H9 (cell line): Measurements from ENCODE around the gene TAF4. TPM values are rescaled to one million over a fixed set of nuclear protein-coding genes. Genes with fewer than 3 reads are reported as not detected.

Source experiments
- DNase-seq: peaks from one replicate; pipeline ENCODE4 v3.0.0-alpha.2; 2017
- H2AFZ ChIP-seq: one replicate; pipeline ENCODE4 v1.6.1; 2013; ENCODE audit warnings: mild to moderate bottlenecking, low read length, control low read depth, moderate library complexity
- H2AK5ac ChIP-seq: 2 replicates; pipeline ENCODE4 v1.6.1; 2013; ENCODE audit warnings: low read length, control low read depth, mixed read lengths; ENCODE audit not compliant: insufficient read length
- H2BK120ac ChIP-seq: one replicate; pipeline ENCODE4 v1.6.1; 2013; ENCODE audit warnings: low read depth, mild to moderate bottlenecking, low read length, control low read depth, inconsistent platforms; ENCODE audit not compliant: poor library complexity, severe bottlenecking
- H2BK12ac ChIP-seq: 2 replicates; pipeline ENCODE4 v1.6.1; 2013; ENCODE audit warnings: low read length, control low read depth, mixed read lengths, low read depth; ENCODE audit not compliant: insufficient read length
- H2BK15ac ChIP-seq: 2 replicates; pipeline ENCODE4 v1.6.1; 2013; ENCODE audit warnings: low read depth, low read length, control low read depth
- H2BK20ac ChIP-seq: one replicate; pipeline ENCODE4 v1.6.1; 2013; ENCODE audit warnings: low read depth, mild to moderate bottlenecking, low read length, control low read depth, inconsistent platforms; ENCODE audit not compliant: poor library complexity, severe bottlenecking
- H2BK5ac ChIP-seq: 2 replicates; pipeline ENCODE4 v1.6.1; 2013; ENCODE audit warnings: low read length, control low read depth, mixed read lengths; ENCODE audit not compliant: insufficient read length
- H3K14ac ChIP-seq: 2 replicates; pipeline ENCODE4 v1.6.1; 2013; ENCODE audit warnings: low read length, control low read depth; ENCODE audit not compliant: insufficient read depth
- H3K18ac ChIP-seq: 2 replicates; pipeline ENCODE4 v1.6.1; 2013; ENCODE audit warnings: low read depth, mild to moderate bottlenecking, mixed read lengths, low read length, control low read depth; ENCODE audit not compliant: insufficient read length
- H3K23ac ChIP-seq: 2 replicates; pipeline ENCODE4 v1.6.1; 2013; ENCODE audit warnings: low read length, control low read depth, mixed read lengths, low read depth; ENCODE audit not compliant: insufficient read length
- H3K23me2 ChIP-seq: 2 replicates; pipeline ENCODE4 v1.6.1; 2013; ENCODE audit warnings: low read depth, mild to moderate bottlenecking, mixed read lengths, low read length, control low read depth; ENCODE audit not compliant: insufficient read length, poor library complexity, severe bottlenecking
- H3K27ac ChIP-seq: 2 replicates; pipeline ENCODE4 v1.5.1; 2013; ENCODE audit warnings: low read length, control low read depth, mixed read lengths, low read depth; ENCODE audit not compliant: insufficient read length
- H3K27me3 ChIP-seq: 2 replicates; pipeline ENCODE4 v1.6.1; 2013; ENCODE audit warnings: low read length, control low read depth, inconsistent platforms; ENCODE audit not compliant: insufficient read depth
- H3K4ac ChIP-seq: 2 replicates; pipeline ENCODE4 v1.6.1; 2013; ENCODE audit warnings: low read depth, mild to moderate bottlenecking, control low read depth, inconsistent platforms, low read length, moderate library complexity
- H3K4me1 ChIP-seq: 2 replicates; pipeline ENCODE4 v1.6.1; 2013; ENCODE audit warnings: low read length, control low read depth, inconsistent platforms; ENCODE audit not compliant: insufficient read depth
- H3K4me2 ChIP-seq: 2 replicates; pipeline ENCODE4 v1.6.1; 2013; ENCODE audit warnings: low read length, control low read depth, mixed read lengths; ENCODE audit not compliant: insufficient read length, insufficient read depth
- H3K56ac ChIP-seq: 2 replicates; pipeline ENCODE4 v1.6.1; 2013; ENCODE audit warnings: low read depth, mild to moderate bottlenecking, mixed read lengths, low read length, control low read depth; ENCODE audit not compliant: insufficient read length
- H3K79me1 ChIP-seq: 2 replicates; pipeline ENCODE4 v1.6.1; 2013; ENCODE audit warnings: low read depth, mild to moderate bottlenecking, moderate library complexity, low read length, control low read depth, inconsistent platforms; ENCODE audit not compliant: insufficient read depth, poor library complexity, severe bottlenecking
- H3K79me2 ChIP-seq: 2 replicates; pipeline ENCODE4 v1.6.1; 2013; ENCODE audit warnings: low read length, control low read depth, inconsistent platforms; ENCODE audit not compliant: insufficient read depth
- H3K9ac ChIP-seq: 2 replicates; pipeline ENCODE4 v1.6.1; 2013; ENCODE audit warnings: low read length, control low read depth, mixed read lengths; ENCODE audit not compliant: insufficient read length; ENCODE audit errors: extremely low read depth
- H3K9me3 ChIP-seq: one replicate; pipeline ENCODE4 v1.6.1; 2013; ENCODE audit warnings: low read depth, low read length, inconsistent platforms; ENCODE audit not compliant: control insufficient read depth
- H3T11ph ChIP-seq: one replicate; pipeline ENCODE4 v1.6.1; 2013; ENCODE audit warnings: mild to moderate bottlenecking, low read length, control low read depth, inconsistent platforms
- H4K20me1 ChIP-seq: one replicate; pipeline ENCODE4 v1.6.1; 2013; ENCODE audit not compliant: control insufficient read depth, insufficient read length, insufficient read depth
- H4K5ac ChIP-seq: 2 replicates; pipeline ENCODE4 v1.6.1; 2013; ENCODE audit warnings: low read depth, mild to moderate bottlenecking, mixed read lengths, low read length, control low read depth; ENCODE audit not compliant: insufficient read length
- H4K8ac ChIP-seq: replicated peaks from 2 replicates; pipeline ENCODE4 v1.6.1; 2013; ENCODE audit warnings: low read length, control low read depth, mixed read lengths, low read depth; ENCODE audit not compliant: insufficient read length
- H4K91ac ChIP-seq: 2 replicates; pipeline ENCODE4 v1.6.1; 2013; ENCODE audit warnings: low read depth, mild to moderate bottlenecking, moderate library complexity, mixed read lengths, low read length, control low read depth; ENCODE audit not compliant: insufficient read length
- H3K27ac Mint-ChIP-seq, 3 experiments: 2 replicates in 2 of 3; 3 replicates in 1 of 3; pipeline ENCODE4 v1.8.0; 2020 to 2021; ENCODE audit warnings: mixed read lengths in 3 of 3, mild to moderate bottlenecking in 1 of 3, moderate library complexity in 1 of 3
- H3K27me3 Mint-ChIP-seq: 2 replicates; pipeline ENCODE4 v1.8.0; 2021; ENCODE audit warnings: low read depth, mild to moderate bottlenecking, moderate library complexity, mixed read lengths
- H3K36me3 Mint-ChIP-seq, 3 experiments: 2 replicates in 2 of 3; 3 replicates in 1 of 3; pipeline ENCODE4 v1.8.0; 2020 to 2021; ENCODE audit warnings: low read depth in 3 of 3, mixed read lengths in 3 of 3; ENCODE audit not compliant: insufficient read depth in 1 of 3
- H3K4me1 Mint-ChIP-seq, 2 experiments: 2 replicates each; pipeline ENCODE4 v1.8.0; 2020; ENCODE audit warnings: mixed read lengths in 2 of 2
- H3K4me3 Mint-ChIP-seq, 2 experiments: 2 replicates in 1 of 2; 3 replicates in 1 of 2; pipeline ENCODE4 v1.8.0; 2020 to 2021; ENCODE audit warnings: mild to moderate bottlenecking in 2 of 2, mixed read lengths in 2 of 2, moderate library complexity in 1 of 2
- H3K9me3 Mint-ChIP-seq, 2 experiments: 2 replicates in 1 of 2; 3 replicates in 1 of 2; pipeline ENCODE4 v1.8.0; 2020; ENCODE audit warnings: mild to moderate bottlenecking in 2 of 2, mixed read lengths in 2 of 2, moderate library complexity in 1 of 2
- CTCF ChIP-seq: fragments of 200-600 bp; sonication (generic); conservative IDR thresholded peaks from 3 replicates; pipeline ENCODE4 v1.8.0; 2021; ENCODE audit warnings: antibody characterized with exemption, mild to moderate bottlenecking
- WGBS: extraction: QIAGEN DNeasy Blood & Tissue Kit; methylation state at CpG from one replicate; pipeline ENCODE4 v1.1.7; 2013; ENCODE audit warnings: missing lambda C conversion rate, low lambda C conversion rate, mixed read lengths; ENCODE audit not compliant: insufficient read length; ENCODE audit errors: extremely low coverage; 5-methylcytosine and 5-hydroxymethylcytosine counted together
- total RNA-seq: library from RNA; stranded (reverse); gene quantifications from 2 replicates; pipeline ENCODE4 v1.2.1, GENCODE V29; 2021

Gene TAF4
- total RNA-seq, 1 experiment from 2014 or later, result 30.8 TPM

- H3K4me1 ChIP-seq, result no peaks in the 10 kb centered on the region
- no peak overlapping the region for H3K56ac ChIP-seq
- H3K36me3 Mint-ChIP-seq, result peaks cover 54 to 89% (median 76%) of the 10 kb centered on the region in 3 experiments
- no peaks in the 10 kb centered on the region for H3K4me1 Mint-ChIP-seq
- no peak overlapping the region for H3K4me2 ChIP-seq
- H4K5ac ChIP-seq, result no peak overlapping the region
- DNase-seq, result no peak
- H3K4me3 Mint-ChIP-seq, result no peak overlapping the region
- H4K8ac ChIP-seq, result no peak overlapping the region
- H3K79me2 ChIP-seq, result no peaks in the 10 kb centered on the region
- no peaks in the 10 kb centered on the region for H3K79me1 ChIP-seq
- no peak for TF ChIP-seq CTCF
- no peak overlapping the region for H3K27ac Mint-ChIP-seq
- H4K91ac ChIP-seq, result no peak overlapping the region
- no peaks in the 10 kb centered on the region for H3K9me3 ChIP-seq
- no peak overlapping the region for H2BK5ac ChIP-seq
- H2BK120ac ChIP-seq, result no peak overlapping the region
- no peak overlapping the region for H3K27ac ChIP-seq
- H3K27me3 Mint-ChIP-seq, result no peaks in the 10 kb centered on the region
- no peak overlapping the region for H3K4ac ChIP-seq
- no peak overlapping the region for H3K9ac ChIP-seq
- H2BK15ac ChIP-seq, result no peak overlapping the region
- H3K23me2 ChIP-seq, result no peaks in the 10 kb centered on the region
- no peak overlapping the region for H2AK5ac ChIP-seq
- H2BK12ac ChIP-seq, result no peak overlapping the region
- H3K27me3 ChIP-seq, result no peaks in the 10 kb centered on the region; the same call in 1 of the 2 replicates
- H3T11ph ChIP-seq, result no peak overlapping the region
- H3K9me3 Mint-ChIP-seq, result no peaks in the 10 kb centered on the region
- no CpG with 5 or more reads among the region's 18 CpGs for WGBS
- H3K14ac ChIP-seq, result no peak overlapping the region
- no peak overlapping the region for H2BK20ac ChIP-seq
- H2AFZ ChIP-seq, result no peak overlapping the region
- H3K23ac ChIP-seq, result no peak overlapping the region
- no peaks in the 10 kb centered on the region for H4K20me1 ChIP-seq
- no peak overlapping the region for H3K18ac ChIP-seq
Measured at GRCh38 chr20:62002882-62003480, 62.7 kb downstream of the TAF4 start.
